GM21529 (cell line): ENCODE data around the gene ODC1.
"Not testable (repeated sequence)": the region's sequence is repeated elsewhere in the genome, so short reads cannot be mapped to it uniquely, and the experiment has no call there.

Experiments
- ATAC-seq: cut with Tn5 transposase; IDR thresholded peaks from one replicate; pipeline ENCODE4 v1.9.1; 2021; ENCODE audit not compliant: unreplicated experiment

The ODC1 gene

DNA sequence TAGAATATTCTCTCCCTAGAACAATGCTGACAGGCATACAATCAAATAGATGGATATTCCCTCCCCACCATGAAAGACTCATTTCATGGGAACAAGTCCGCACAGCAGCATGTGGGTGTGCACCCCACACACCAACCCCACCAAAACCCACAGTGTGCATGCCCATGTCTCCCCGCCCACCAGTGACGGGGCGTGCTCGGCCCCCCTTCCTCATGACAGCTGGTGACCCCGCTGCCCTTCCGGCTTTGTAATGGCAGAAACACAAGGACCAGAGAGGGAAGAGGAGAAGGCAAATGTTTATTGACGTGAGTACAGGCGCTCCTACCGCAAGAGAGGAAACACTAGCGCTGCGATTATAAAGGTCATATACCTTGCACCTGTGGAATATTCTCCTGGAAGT is 30.8 kb upstream of the ODC1 start:
- ATAC-seq, result no peak

GRCh38 chr2:10478298-10478625 is 30.1 kb upstream of the ODC1 start:
- ATAC-seq, result no peak

DNA sequence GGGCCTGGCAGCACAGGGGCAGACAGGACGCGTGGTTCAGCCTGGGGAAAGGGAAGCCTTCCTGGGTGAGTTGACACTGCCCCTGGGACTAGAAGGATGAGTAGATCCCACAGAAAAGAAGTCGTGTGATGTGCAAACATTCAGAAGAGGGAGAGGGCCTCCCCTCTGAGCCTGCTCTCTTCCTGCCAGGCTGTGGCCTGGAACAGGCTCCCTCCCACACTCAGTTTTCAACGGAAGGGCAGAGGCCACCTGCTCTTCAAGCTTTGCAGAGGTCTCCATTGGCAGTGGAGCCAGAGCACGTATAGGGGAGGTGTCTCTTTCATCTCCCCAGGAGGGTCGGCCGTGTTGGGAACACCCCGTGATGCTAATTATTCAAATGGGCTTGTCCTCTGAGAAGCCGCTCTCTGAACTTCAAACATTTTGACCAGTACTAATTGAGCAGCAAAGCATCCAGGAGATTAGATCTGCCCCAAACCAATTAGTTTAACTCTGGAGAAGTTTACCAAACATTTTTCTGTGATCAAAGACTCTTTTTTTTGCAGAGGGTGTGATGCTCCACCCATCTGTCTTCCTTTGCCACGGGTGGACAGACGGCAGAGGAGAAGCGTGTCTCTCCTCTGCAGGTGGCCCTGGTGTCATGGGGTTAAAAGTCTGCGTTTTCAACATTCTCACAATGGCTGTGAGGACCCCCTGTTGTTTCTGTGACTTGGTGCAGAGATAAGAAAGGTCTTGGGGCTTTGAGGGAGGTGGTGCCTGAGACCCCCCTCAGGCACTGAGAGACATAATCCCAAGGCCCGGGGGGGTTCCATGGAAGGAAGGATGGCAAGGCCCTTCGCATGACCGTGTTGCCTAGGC is 29.5 kb upstream of the ODC1 start:
- ATAC-seq, result no peak

DNA sequence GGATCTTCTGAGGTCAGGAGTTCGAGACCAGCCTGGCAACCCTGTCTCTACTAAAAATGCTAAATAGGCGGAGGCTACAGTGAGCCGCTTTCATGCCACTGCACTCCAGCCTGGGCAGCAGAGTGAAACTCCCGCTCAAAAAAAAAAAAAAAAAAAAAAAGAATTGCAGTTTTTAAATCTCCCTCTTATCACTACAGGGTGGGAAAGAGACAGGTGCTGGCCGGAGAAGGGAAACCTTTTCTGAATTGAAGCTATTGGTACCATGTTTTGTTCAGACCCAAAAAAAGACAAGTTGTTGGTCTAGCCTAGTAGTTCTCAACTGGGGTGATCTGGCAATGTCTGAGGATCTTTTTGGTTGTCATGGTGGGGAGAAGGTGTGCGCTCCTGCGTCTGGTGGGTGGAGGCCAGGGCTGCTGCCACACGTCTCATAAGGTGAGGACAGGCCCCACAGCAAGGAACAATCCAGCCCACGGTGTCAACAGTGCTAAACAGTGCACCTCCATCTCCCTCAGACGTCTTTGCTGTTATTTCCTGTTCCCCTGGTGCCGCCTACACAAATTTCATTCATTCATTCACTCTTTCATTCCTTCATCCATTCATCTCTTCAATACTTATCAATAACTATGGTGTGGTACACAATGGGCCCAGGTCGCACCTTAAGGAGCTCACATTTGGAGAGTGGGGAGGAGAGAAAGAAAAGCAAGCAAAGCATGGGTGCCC is 28.8 kb upstream of the ODC1 start:
- no peak for ATAC-seq

GRCh38 chr2:10475811-10476660 is 27.9 kb upstream of the ODC1 start:
- no peak for ATAC-seq

DNA sequence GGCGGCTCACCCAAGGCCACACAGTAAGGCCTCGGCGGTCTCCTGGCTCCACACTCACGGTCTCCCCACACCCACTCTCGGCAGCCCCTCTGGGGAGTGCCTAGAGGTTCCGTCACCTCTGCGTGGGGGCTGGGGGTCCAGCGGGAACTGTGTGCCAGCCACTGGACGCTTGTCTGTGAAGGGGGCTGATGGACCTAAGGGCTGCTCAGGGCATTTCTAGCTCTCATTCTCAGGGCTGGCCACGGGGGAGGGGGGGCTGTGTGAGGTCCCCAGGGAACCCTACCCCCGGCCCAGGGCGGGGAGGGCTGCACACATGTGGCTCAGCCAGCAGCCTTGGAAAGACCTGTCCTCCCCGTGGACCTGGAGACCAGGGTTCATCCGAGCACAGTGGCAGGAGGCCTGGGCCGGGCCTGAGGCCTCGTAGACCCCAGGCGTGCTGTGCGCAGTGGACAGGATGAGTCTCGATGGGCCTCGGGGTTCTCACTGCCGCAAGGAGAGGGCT is 27.1 kb upstream of the ODC1 start:
- no peak for ATAC-seq

DNA sequence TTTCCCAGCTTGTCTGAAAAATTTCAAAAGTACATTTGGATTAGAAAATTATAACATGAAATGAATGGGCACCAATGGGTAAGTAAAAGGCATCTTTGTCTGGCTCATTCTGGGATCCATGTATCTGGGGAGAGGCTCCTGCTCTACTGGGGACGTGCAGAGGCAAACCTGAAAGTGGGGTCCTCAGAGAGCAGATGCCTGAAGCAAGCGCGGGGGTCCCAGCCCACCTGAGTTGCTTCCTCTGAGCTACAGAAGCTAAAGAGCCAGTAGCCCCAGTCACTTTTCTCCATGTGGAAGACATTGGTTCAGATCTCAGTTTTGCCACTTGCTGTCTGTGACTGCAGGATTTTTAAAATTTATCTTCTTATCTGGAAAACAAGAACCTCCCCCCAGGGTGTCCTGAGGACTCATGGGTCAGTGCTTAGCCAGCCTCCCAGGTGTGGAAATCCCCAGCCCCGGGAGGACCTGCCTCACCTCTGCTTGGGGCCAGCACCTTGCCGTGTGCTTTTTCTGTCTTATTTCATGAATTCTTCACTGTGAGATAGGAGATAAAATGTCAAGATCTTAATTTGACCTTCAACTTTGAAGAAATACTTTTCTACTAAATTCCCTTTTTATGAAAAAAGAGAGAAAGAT is 25.1 kb upstream of the ODC1 start:
- no peak for ATAC-seq

DNA sequence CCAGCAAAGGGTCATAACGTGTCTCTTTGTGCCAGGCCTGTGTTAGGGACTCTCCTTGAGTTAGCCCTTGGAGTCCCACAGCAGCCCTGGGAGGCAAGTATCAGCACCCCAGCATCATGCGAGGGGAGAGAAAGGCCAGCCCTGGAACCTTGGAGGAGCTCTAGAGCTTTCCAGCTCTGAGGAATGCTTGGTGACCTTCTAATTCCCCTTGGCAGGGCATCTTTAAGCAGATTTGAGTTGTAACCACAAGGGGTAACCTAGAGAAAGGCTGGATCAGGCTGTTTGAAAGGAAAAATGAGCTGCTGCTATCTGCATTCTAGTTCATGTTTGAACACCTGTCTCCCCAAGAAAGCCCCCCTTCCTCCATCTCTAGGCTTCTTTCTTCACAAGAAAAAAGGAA is 23.8 kb upstream of the ODC1 start:
- no peak for ATAC-seq

DNA sequence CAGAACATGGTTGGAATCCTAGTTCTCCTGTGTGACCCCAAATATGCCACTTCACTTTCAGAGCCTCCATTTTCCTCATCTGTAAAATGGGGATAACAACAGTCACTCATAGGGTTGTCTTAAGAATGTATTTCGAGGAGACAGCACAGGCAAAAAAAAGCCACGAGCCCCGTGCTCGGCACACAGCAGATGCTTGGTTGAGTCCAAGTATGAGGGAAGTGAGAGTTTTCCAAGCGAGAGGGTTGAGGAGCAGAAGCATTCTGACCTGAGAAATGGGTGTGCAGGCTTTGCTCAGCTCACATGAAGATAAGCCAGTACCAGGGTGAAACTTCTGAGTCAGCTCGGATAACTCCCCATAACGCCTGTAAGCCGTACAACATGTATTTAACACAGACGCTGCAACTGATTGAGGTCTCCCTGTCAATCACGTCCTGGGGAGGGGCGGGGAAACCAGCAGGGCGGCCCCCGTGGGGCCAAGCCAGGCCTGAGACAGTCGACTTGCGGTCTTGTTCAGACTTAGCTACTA is 23.0 kb upstream of the ODC1 start:
- ATAC-seq, result no peak

- ATAC-seq, result no peak
Observed at GRCh38 chr2:10469955-10470608, 22.0 kb upstream of the ODC1 start.

GRCh38 chr2:10469301-10469700 is 21.2 kb upstream of the ODC1 start:
- ATAC-seq, result no peak

GRCh38 chr2:10467401-10467800 is 19.3 kb upstream of the ODC1 start:
- no peak for ATAC-seq

GRCh38 chr2:10466801-10467200 is 18.7 kb upstream of the ODC1 start:
- no peak for ATAC-seq

DNA sequence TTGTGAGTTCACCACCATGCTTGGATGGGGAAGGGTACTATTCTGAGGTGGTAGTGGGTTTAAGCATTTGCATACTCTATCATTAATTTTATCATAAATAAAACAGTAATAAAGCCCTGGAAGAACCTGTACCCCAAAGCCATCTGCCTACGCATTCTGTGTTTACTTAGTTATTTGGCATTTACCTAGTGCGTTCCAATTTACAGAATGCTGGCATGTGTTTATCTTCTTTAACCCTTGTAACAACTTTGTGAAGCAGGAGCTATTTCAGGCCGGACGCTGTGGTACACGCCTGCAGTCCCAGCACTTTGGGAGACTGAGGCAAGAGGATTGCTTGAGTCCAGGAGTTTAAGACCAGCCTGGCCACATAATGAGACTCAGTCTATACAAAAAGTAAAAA is 17.8 kb upstream of the ODC1 start:
- ATAC-seq, result no peak

DNA sequence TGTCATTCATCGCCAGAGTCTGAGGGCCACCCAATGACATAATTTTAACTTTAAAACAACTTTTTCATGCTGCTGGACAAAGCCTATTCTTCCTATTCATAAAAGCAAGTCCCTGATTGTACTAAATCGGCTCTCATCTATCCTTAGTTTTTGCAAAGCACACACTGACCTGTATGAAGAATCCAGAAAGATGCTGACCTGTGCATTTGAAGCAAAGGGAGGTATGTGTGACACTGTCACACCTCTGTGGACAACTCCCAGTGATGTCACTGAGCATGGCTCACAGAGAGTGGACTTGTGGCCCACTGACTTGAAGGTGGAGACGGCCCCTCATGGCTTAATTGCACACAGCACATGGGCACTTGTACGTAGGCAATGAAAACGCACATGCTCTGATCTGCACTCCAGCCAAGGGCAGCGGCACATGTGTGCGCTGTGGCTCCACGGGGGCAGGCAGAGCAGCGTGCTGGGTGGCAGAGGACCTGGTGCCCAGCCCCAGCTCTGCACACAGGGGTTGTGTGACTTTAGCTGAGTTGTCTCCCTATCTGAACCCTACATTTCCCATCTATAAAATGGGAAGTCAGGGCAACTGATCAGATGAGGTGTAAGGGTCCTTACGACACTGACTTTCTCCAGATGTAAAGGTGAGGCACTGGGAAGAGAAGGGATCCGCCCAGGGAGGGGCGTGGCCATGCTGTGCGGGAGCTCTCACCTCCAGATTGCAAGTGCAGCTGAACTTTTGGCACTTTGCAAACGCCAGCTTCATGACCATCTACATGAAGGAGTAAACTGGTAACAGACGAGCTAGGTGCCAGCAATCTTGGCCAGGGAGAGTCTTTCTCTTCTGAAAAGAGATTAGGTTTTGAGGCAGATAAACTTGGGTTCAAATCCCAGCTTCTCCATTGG is 14.3 kb upstream of the ODC1 start:
- no peak for ATAC-seq

DNA sequence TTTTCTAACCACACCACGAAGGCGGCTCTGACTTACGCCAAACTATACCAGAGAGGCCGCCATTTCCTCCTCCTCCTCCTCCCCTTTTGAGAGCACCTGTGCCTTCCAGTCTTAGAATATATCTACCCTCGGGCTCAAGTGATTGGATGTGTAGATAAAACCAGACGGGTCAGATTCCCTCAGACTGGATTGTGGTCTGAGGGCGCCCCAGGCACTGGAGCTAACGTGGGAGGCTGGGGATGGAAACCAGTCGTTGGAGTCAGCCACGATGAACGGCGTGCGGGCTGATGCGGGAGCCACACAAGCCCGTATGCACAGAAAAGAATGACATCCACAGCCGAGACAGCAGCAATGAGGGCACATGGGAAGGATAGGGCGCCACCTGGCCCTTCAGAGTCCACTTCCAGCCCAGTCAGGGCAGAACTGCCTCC is 12.3 kb upstream of the ODC1 start:
- ATAC-seq, result no peak

- ATAC-seq, result no peak
Observed at GRCh38 chr2:10457846-10458598, 9.9 kb upstream of the ODC1 start.

DNA sequence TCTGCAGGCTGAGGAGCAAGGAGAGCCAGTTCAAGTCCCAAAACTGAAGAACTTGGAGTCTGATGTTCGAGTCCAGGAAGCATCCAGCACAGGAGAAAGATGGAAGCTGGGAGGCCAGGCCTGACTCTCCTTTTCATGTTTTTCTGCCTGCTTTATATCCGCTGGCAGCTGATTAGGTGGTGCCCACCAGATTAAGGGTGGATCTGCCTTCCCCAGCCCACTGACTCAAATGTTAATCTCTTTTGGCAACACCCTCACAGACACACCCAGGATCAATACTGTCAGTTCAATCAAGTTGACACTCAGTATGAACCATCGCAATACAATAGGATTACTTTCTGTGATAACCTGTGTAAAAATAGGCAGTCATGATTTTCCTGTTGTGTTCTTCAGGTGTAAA is 9.1 kb upstream of the ODC1 start:
- ATAC-seq, result not testable (repeated sequence)
